Ovary (tissue), 9 donors: ENCODE results near the gene SLC9A8. TPM values are rescaled to one million over a fixed set of nuclear protein-coding genes. Genes with fewer than 3 reads are reported as not detected.

Source experiments
- DNase-seq, 5 donors: peaks; one replicate each; pipeline ENCODE4 v3.0.0-alpha.2; 2019 to 2020
- H3K27ac ChIP-seq, 2 donors: fragments of 200-600 bp; one replicate each; pipeline versions ENCODE4 v1.5.1 to v1.8.0; 2019 to 2022
- H3K27me3 ChIP-seq: fragments of 200-600 bp; one replicate; pipeline ENCODE4 v1.8.0; 2022
- H3K36me3 ChIP-seq: fragments of 200-600 bp; sonication (generic); one replicate; pipeline ENCODE4 v1.5.1; 2019
- H3K4me1 ChIP-seq: one replicate; pipeline ENCODE4 v1.8.1; 2013; ENCODE audit warnings: mild to moderate bottlenecking, moderate library complexity; ENCODE audit not compliant: insufficient read depth
- H3K4me3 ChIP-seq: fragments of 200-600 bp; sonication (generic); one replicate; pipeline ENCODE4 v1.5.1; 2017
- H3K9me3 ChIP-seq, 2 donors: fragments of 200-600 bp in 1 of 2; sonication (generic) in 1 of 2; one replicate each; pipeline versions ENCODE4 v1.5.1 to v1.8.1; 2013 to 2019; ENCODE audit warnings: mild to moderate bottlenecking in 1 of 2, moderate library complexity in 1 of 2
- CTCF ChIP-seq, 3 donors: fragments of 450-650 bp in 2 of 3; fragments of 200-600 bp in 1 of 3; IDR thresholded peaks; one replicate each; pipeline versions ENCODE4 v1.5.1 to v1.8.0; 2016 to 2022; ENCODE audit warnings: antibody characterized with exemption in 3 of 3, mild to moderate bottlenecking in 1 of 3
- EP300 ChIP-seq: sonication (generic); formaldehyde crosslinking; IDR thresholded peaks from one replicate; pipeline ENCODE4 v1.6.1; 2017; ENCODE audit warnings: antibody characterized with exemption
- POLR2A ChIP-seq: fragments of 450-650 bp; IDR thresholded peaks from one replicate; pipeline ENCODE4 v1.6.1; 2017; ENCODE audit warnings: antibody characterized with exemption, mild to moderate bottlenecking, moderate library complexity
- WGBS, 3 donors: extraction: QIAGEN DNeasy Blood & Tissue Kit in 1 of 3; methylation state at CpG; one replicate each; pipeline versions ENCODE4 v1.1.5 to v1.1.7; 2013 to 2017; 5-methylcytosine and 5-hydroxymethylcytosine counted together
- intact Hi-C, 4 donors: fragments of 100-400 bp; cut with DNase I; formaldehyde crosslinking; loops; one replicate each; pipeline versions ENCODE4 v1.11.0 to v1.15.1; 2022 to 2023
- polyA plus RNA-seq, 2 donors: library from polyadenylated mRNA; stranded (reverse); fragments of 200-250 nt in 1 of 2; fragments of 350-450 nt in 1 of 2; fragmentation: Illumina TruSeq in 1 of 2; extraction: RNeasy Lipid Tissue Mini Kit (QIAGEN cat#74804) in 1 of 2; gene quantifications; one replicate each; pipeline ENCODE4 v1.2.3, GENCODE V29; 2013 to 2014
- total RNA-seq, 7 donors: library from RNA; depleted of rRNA in 2 of 7; stranded (reverse); fragments of >200 nt in 2 of 7; fragmentation: NEBNext Ultra II Directional in 3 of 7; extraction: Animal tissue kit (Norgen Biotek cat#: 25700) in 3 of 7; gene quantifications; one replicate each; pipeline versions ENCODE4 v1.1.0 to v1.2.4, GENCODE V29; 2016 to 2023
- donor health status: DM: no; HTN: no; CAD: no; lungs with moderate emphysema.
- donor health status: DM: no; HTN: no; CAD: no.
- donor health status: Bipolar disorder and iron deficiency.
- donor health status: DM: yes; HTN: yes; CAD: no.
- donor health status: DM: no; HTN: no; CAD: no.
- donor health status: DM: yes; HTN: yes; CAD: no.

SLC9A8 gene
- total and polyA plus RNA-seq, 9 donors: 3.9 to 11.4 (median 7.7) TPM

GRCh38 chr20:49784291-49784690 is 28.3 kb upstream of the SLC9A8 start:
- peaks cover 1% of the 10 kb centered on the region for H3K4me1 ChIP-seq
- no peaks in the 10 kb centered on the region for H3K27me3 ChIP-seq
- H3K27ac ChIP-seq: no peak overlapping the region
- intact Hi-C loops: no loop called here
- H3K4me3 ChIP-seq: no peak overlapping the region
- H3K36me3 ChIP-seq: no peaks in the 10 kb centered on the region
- WGBS, 3 donors: 63 to 87% (median 75%) methylated on average over 2 of the region's 2 CpGs
- H3K9me3 ChIP-seq: no peaks in the 10 kb centered on the region
- TF ChIP-seq CTCF (IDR thresholded peaks at IDR 0.05) (no peak), POLR2A (no peak), EP300 (no peak)
- no peak for DNase-seq

GRCh38 chr20:49785149-49785851 is 27.3 kb upstream of the SLC9A8 start:
- no peaks in the 10 kb centered on the region for H3K36me3 ChIP-seq
- no peak overlapping the region for H3K4me3 ChIP-seq
- H3K4me1 ChIP-seq: peaks cover 8% of the 10 kb centered on the region
- WGBS, 3 donors: 93 to 95% (median 93%) methylated on average over 15 of the region's 15 CpGs
- intact Hi-C loops: no loop called here
- no peak overlapping the region for H3K27ac ChIP-seq
- H3K9me3 ChIP-seq: no peaks in the 10 kb centered on the region
- H3K27me3 ChIP-seq: no peaks in the 10 kb centered on the region
- TF ChIP-seq EP300: no peak
- DNase-seq: no peak

GRCh38 chr20:49785852-49786175 is 26.8 kb upstream of the SLC9A8 start:
- no peak for DNase-seq
- H3K9me3 ChIP-seq: no peaks in the 10 kb centered on the region
- 91 to 98% (median 94%) methylated on average over 4 of the region's 4 CpGs for WGBS, 3 donors
- H3K27ac ChIP-seq: no peak overlapping the region
- peaks cover 9% of the 10 kb centered on the region for H3K4me1 ChIP-seq
- TF ChIP-seq CTCF (IDR thresholded peaks at IDR 0.05): no peak
- TF ChIP-seq POLR2A: no peak
- H3K4me3 ChIP-seq: no peak overlapping the region
- no peaks in the 10 kb centered on the region for H3K27me3 ChIP-seq
- H3K36me3 ChIP-seq: no peaks in the 10 kb centered on the region
- intact Hi-C loops: no loop called here

GRCh38 chr20:49786196-49786595 is 26.4 kb upstream of the SLC9A8 start:
- Histone ChIP-seq H3K4me1 (peaks cover 9% of the 10 kb centered on the region), H3K27me3 (no peaks in the 10 kb centered on the region), H3K9me3 (no peaks in the 10 kb centered on the region), H3K27ac (no peak overlapping the region), H3K4me3 (no peak overlapping the region), H3K36me3 (no peaks in the 10 kb centered on the region)
- intact Hi-C loops: no loop called here
- no peak for TF ChIP-seq EP300
- no peak for TF ChIP-seq POLR2A
- no peak for TF ChIP-seq CTCF (IDR thresholded peaks at IDR 0.05)
- no peak for DNase-seq
- 72 to 90% (median 80%) methylated on average over 9 to 11 of the region's 11 CpGs for WGBS, 3 donors

- WGBS, 3 donors: 82 to 88% (median 83%) methylated on average over 7 of the region's 7 CpGs
Measured at GRCh38 chr20:49786668-49787370, 25.8 kb upstream of the SLC9A8 start.

More at GRCh38 chr20:49786668-49787370, 25.8 kb upstream of the SLC9A8 start:
- Histone ChIP-seq H3K4me3 (no peak overlapping the region), H3K27ac (no peak overlapping the region), H3K4me1 (peaks cover 9% of the 10 kb centered on the region), H3K9me3 (no peaks in the 10 kb centered on the region), H3K36me3 (no peaks in the 10 kb centered on the region), H3K27me3 (no peaks in the 10 kb centered on the region)
- TF ChIP-seq POLR2A (no peak), CTCF (IDR thresholded peaks at IDR 0.05) (no peak), EP300 (no peak)
- intact Hi-C loops: no loop called here
- no peak for DNase-seq
